T-helper 2 cell treated with Interferon-gamma antibody and Interleukin-4, amounts not matched to agents 5 μg/mL and 100 μg/mL, for 36 hours (primary cell): Measurements from ENCODE around the gene PHACTR1.
"Not testable (repeated sequence)": the region's sequence is repeated elsewhere in the genome, so short reads cannot be mapped to it uniquely, and the experiment has no call there.

Experiments used
- DNase-seq: peaks from one replicate; pipeline ENCODE4 v3.0.0; 2021; ENCODE audit warnings: low spot score
- H3K27ac Mint-ChIP-seq: one replicate; pipeline ENCODE4 v1.8.0; 2021; ENCODE audit warnings: mild to moderate bottlenecking, mixed read lengths
- H3K27me3 Mint-ChIP-seq: one replicate; pipeline ENCODE4 v1.8.0; 2021; ENCODE audit warnings: low read depth, mixed read lengths
- H3K36me3 Mint-ChIP-seq: one replicate; pipeline ENCODE4 v1.8.0; 2021; ENCODE audit warnings: low read depth, mixed read lengths
- H3K4me1 Mint-ChIP-seq: one replicate; pipeline ENCODE4 v1.8.0; 2021; ENCODE audit warnings: low read depth, mixed read lengths
- H3K4me3 Mint-ChIP-seq: one replicate; pipeline ENCODE4 v1.8.0; 2022; ENCODE audit warnings: mild to moderate bottlenecking, moderate library complexity, mixed read lengths
- H3K9me3 Mint-ChIP-seq: one replicate; pipeline ENCODE4 v1.8.0; 2021; ENCODE audit warnings: mixed read lengths

The PHACTR1 gene

DNA sequence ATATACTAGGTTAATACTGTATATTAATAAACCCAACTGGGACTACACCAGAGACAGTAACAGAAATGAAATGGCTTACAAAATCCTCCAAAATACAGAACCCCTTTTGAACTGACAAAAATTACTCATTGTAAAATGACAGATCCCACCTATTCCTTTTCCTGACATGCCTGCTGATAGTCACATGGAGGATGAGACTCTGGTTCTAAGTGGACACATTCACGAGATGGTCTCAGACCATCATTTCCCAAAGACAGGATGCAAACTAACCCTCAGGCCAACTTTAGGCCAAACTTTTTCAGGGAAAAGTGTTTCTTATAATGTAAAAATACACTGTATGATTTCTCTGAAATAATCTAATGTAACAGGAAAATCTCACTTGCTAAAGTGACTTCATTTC, 589.2 kb downstream of the PHACTR1 start:
- Mint-ChIP-seq H3K4me3 (no peak overlapping the region), H3K36me3 (peaks cover 34% of the 10 kb centered on the region), H3K27me3 (no peaks in the 10 kb centered on the region), H3K27ac (no peak overlapping the region), H3K9me3 (no peaks in the 10 kb centered on the region), H3K4me1 (peaks cover 17% of the 10 kb centered on the region)
- no peak for DNase-seq

DNA sequence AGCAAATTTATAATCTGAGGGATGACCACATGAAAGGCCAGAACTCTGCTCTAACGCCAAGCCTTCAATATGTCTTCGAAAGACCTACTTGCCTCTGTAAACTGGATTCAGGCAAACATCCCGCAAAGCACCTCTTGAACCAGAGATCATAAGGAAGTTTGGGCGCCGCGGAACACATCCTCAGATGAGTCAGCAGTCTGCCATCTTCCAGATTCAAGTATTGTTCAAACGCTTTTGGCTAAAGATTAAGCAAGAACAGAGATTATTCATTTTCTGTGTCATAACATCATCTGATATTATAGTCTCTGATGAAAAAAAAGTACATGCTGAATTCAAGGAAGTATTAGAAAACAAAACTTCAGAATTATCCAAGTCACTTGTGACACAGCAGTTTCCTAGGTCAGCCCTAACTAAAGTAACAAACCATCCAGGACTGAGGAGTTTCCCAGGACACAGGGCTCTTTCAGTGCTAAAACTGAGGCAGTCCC, 591.0 kb downstream of the PHACTR1 start:
- peaks cover 15% of the 10 kb centered on the region for H3K4me1 Mint-ChIP-seq
- no peak overlapping the region for H3K27ac Mint-ChIP-seq
- DNase-seq = no peak
- no peak overlapping the region for H3K4me3 Mint-ChIP-seq
- peaks cover 43% of the 10 kb centered on the region for H3K36me3 Mint-ChIP-seq
- H3K9me3 Mint-ChIP-seq = no peaks in the 10 kb centered on the region
- no peaks in the 10 kb centered on the region for H3K27me3 Mint-ChIP-seq

DNA sequence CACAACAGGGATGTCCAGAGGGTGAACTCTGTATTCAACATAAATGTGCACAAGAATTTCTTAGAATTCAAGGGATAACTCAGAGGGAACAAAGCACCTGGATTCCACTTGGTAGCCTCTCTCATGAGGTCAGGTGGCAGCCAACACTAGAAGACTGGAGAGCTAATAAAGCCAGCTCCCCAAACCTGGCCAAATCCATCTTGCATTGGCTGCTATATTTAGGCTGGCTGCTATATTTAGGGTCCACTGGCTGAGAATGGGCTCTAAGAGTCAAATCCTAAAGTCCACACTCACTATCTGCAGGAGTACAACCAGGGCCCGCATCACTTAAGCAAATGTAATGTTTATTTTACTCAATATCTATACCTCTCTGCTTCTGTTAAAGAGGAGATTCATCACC, 591.8 kb downstream of the PHACTR1 start:
- peaks cover 39% of the 10 kb centered on the region for H3K36me3 Mint-ChIP-seq
- peaks cover 7% of the 10 kb centered on the region for H3K4me1 Mint-ChIP-seq
- H3K4me3 Mint-ChIP-seq = no peak overlapping the region
- H3K27ac Mint-ChIP-seq = no peak overlapping the region
- DNase-seq = no peak
- H3K9me3 Mint-ChIP-seq = no peaks in the 10 kb centered on the region
- H3K27me3 Mint-ChIP-seq = no peaks in the 10 kb centered on the region

DNA sequence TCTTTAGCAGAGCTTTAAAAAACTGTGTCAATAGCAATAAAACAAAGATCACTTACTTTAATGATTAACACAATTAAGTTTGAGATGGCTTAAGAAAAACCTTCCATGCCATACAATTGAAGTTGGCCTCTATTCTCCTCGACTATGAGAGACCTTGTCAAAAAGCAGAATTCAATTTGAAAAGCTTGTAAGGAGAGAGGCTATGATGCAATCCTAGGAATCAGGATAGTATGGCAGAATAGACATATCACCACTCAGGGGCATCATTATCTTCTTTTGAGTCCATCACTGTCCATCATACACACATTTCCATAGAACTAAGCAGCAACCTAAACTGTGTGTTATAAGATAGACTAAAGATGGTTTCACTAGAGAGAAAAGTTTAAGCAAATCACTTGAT, 594.6 kb downstream of the PHACTR1 start:
- DNase-seq = no peak
- no peaks in the 10 kb centered on the region for H3K9me3 Mint-ChIP-seq
- no peak overlapping the region for H3K27ac Mint-ChIP-seq
- no peaks in the 10 kb centered on the region for H3K27me3 Mint-ChIP-seq
- H3K4me1 Mint-ChIP-seq = no peaks in the 10 kb centered on the region
- H3K36me3 Mint-ChIP-seq = peaks cover 32% of the 10 kb centered on the region
- no peak overlapping the region for H3K4me3 Mint-ChIP-seq

DNA sequence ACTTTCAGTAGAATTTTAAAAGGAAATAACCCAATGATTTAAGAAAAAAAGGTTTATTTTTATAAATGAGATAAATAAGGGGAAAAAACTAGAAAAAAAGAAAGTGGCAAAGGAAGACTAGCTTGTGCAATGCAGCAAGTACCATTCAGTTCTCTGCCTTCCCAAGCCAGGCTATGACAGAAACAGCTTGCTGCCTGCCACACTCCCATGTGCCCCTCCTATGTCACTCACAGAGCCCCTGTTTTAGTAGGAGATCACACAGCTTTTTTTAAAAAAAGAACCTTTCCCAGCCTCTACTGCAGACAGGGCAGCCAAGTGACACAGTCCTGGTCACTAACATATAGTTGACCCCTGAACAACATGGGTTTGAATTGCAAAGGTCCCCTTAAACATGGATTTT, 598.2 kb downstream of the PHACTR1 start:
- H3K9me3 Mint-ChIP-seq = no peaks in the 10 kb centered on the region
- H3K36me3 Mint-ChIP-seq = peaks cover 37% of the 10 kb centered on the region
- H3K27ac Mint-ChIP-seq = no peak overlapping the region
- no peaks in the 10 kb centered on the region for H3K4me1 Mint-ChIP-seq
- DNase-seq = no peak
- no peak overlapping the region for H3K4me3 Mint-ChIP-seq
- no peaks in the 10 kb centered on the region for H3K27me3 Mint-ChIP-seq

DNA sequence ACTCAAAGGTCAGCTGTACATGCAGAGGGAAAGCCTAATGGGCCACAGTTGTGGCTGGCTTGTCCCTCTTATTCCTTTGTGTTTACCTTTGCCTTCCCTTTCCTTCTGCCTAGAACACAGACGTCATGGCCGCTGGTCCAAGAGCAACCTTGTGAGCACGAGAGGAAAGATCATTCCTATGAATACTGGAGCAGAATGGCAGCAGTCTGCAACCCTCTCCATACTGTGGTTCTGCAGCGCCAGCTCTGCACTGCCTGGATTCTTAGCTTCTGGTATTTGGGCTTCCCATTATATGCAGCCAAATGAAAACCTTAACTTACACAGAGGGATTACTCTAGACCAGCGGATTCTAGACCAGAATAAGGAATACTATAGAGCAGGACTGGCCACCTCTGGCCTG, 599.3 kb downstream of the PHACTR1 start:
- no peaks in the 10 kb centered on the region for H3K9me3 Mint-ChIP-seq
- peaks cover 43% of the 10 kb centered on the region for H3K36me3 Mint-ChIP-seq
- H3K27me3 Mint-ChIP-seq = no peaks in the 10 kb centered on the region

DNA sequence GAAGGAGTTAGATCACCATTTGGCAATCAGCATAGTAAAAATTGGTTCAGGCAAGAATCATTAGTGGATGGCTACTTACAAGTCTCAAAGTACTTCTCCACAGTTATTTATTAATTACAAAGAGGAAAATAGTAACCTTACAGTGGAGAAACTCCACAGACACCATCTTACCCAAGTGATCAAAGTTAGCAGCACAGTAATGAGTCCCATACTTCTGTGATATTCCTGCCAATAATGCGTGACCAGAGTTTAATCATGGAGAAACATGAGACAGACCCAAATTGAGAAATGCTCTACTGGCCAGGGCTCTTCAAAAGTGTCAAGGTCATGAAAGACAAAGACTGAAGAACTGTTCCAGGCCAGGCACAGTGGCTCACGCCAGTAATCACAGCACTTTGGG, 602.3 kb downstream of the PHACTR1 start:
- DNase-seq = no peak
- Mint-ChIP-seq H3K27ac (no peak overlapping the region), H3K27me3 (no peaks in the 10 kb centered on the region), H3K4me3 (no peak overlapping the region), H3K9me3 (no peaks in the 10 kb centered on the region), H3K36me3 (peaks cover 43% of the 10 kb centered on the region), H3K4me1 (no peaks in the 10 kb centered on the region)

More for the DNA sequence above, 599.3 kb downstream of the PHACTR1 start:
- H3K27ac Mint-ChIP-seq = no peak overlapping the region
- no peak for DNase-seq
- H3K4me1 Mint-ChIP-seq = no peaks in the 10 kb centered on the region
- no peak overlapping the region for H3K4me3 Mint-ChIP-seq

DNA sequence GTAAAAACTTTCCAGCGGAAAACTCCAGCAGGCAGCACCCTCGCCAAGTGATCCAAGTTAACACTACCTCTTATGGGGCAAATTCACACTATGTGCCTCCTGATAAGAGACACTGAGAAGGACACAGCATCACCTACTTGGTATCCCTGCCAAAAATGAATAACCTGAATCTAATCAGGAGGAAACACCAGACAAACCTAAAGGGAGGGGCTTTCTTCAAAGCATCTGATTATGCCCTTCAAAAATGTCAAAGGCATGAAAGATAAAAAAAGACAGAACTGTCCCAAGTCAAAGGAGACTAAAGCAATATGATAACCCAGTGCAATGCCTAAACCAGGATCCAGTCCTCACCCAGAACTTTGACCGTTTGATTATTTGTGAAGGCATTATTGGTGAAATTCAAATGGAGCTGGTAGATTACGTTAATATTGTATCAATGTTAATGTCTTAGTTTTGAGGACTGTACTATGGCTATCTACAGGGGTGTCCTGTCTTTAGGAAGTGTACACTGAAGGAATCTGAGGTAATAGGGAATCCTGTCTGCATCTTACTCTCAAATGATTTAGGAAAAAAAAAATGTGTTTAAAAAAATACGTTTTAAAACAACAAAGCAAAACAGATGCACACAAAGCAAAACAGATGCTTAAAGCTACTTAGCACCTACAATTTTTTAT, 603.5 kb downstream of the PHACTR1 start:
- H3K36me3 Mint-ChIP-seq = peaks cover 54% of the 10 kb centered on the region
- DNase-seq = no peak
- no peaks in the 10 kb centered on the region for H3K27me3 Mint-ChIP-seq
- no peaks in the 10 kb centered on the region for H3K9me3 Mint-ChIP-seq
- H3K4me3 Mint-ChIP-seq = no peak overlapping the region
- H3K4me1 Mint-ChIP-seq = no peaks in the 10 kb centered on the region
- H3K27ac Mint-ChIP-seq = no peak overlapping the region

DNA sequence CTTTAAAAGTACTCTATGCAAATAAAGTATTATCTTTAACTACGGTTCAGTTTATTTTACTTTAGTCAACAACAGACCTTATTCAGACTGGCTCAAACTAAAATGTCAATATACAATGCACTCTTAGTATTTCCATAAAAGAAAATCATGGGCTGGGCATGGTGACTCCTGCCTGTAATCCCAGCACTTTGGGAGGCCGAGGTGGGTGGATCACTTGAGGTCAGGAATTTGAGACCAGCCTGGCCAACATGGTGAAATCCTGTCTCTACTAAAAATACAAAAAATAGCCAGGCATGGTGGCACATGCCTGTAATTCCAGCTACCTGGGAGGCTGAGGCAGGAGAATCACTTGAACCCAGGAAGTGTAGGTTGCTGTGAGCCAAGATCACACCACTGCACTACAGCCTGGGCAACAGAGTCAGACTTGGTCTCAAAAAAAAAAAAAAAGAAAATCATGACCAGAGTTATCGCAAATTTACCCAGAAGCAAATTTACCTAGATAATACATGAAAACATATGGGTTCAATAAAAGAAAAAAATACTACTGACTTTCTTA, 609.5 kb downstream of the PHACTR1 start:
- not testable (repeated sequence) for H3K27me3 Mint-ChIP-seq, H3K27ac Mint-ChIP-seq
- H3K36me3 Mint-ChIP-seq = peaks cover 27% of the 10 kb centered on the region

DNA sequence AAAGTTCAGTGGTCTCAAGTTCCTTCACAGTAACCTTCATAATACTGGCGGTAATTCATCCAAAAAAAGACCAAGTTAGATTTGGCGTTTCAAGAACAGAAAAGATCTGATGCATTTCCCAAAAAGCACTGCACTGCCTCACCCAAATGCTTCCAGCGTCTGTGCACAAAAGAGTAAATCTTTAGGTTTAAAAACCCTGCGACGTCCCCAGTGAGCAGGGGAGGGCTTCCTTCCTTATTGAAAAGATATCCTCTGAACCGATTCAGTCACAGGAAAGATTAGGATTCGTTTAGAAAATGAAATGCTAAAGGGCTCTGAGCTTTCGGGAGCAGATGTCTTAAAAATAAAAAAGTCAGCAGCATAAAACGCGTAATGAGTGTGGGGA, 611.1 kb downstream of the PHACTR1 start:
- peaks cover 21% of the 10 kb centered on the region for H3K36me3 Mint-ChIP-seq

More for the DNA sequence above, 609.5 kb downstream of the PHACTR1 start:
- H3K4me3 Mint-ChIP-seq, DNase-seq, H3K9me3 Mint-ChIP-seq: not testable (repeated sequence)
- peaks cover 27% of the 10 kb centered on the region for H3K4me1 Mint-ChIP-seq

DNA sequence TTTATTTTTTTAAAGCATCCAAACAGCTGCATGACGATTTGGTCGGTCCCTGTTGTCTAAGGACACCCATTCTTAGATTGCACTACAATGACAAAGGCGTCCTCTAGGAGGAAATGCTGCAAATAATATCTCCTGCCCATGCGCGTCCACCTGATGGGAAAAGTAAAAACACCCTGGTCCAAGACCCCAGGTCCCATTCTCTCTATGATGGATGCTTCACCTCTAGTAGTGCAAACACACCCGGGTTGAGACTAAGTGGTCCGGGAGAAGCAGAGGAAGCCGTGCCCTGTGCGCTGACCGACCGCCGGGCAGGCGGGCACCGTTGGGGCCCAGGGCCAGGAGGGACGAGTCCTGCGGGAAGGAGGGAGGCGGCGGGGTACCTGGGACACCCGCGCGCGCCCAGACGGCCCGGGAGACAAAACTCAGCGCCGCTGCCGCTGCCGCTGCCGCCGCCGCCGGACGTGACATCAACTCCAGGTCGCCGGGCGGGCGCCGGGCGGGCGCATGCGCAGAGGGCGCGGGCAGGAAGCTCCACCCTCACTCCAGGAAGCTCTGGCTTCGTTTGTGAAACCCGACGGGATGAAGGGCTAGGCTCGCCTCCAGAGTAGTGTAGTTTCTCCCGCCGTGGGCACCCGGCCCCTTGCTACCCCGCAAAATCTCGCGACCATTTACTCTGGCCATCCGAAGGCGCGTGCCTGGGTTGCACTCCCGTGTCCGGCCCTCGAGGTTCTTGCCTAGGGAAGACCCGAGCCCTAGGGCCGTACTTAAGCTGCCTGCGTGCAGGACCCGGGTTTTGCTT, 611.7 kb downstream of the PHACTR1 start, which contains the start of gene TBC1D7:
Gene TBC1D7 (minus strand): TSS at position 462 of the 799 bp plus-strand sequence. CDS start 1,639 bp downstream, outside the sequence.
- Mint-ChIP-seq H3K27ac (peak within 1 kb of the TSS; percentile 92), H3K9me3 (no peaks in the 10 kb centered on the region)

More for the DNA sequence above, 611.1 kb downstream of the PHACTR1 start:
- Mint-ChIP-seq H3K4me3 (peak overlapping the region; percentile 94), H3K27ac (peak overlapping the region; percentile 92), H3K9me3 (no peaks in the 10 kb centered on the region), H3K4me1 (peaks cover 33% of the 10 kb centered on the region), H3K27me3 (no peaks in the 10 kb centered on the region)
- DNase-seq = no peak

DNA sequence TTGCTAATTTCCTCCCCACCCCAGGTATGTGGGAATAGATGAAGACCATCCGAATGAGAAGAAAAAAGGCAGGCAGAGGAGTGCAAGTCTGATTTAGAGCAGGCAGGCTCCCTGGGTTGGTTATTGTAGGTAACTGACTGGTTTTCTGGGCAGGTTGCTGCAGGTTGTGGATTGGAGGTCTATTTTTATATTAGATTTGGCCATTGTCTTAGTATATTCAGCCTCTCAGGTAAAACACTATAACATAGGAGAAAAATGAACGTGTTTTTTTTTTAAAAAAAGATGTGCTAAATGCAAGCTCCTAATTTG, 612.3 kb downstream of the PHACTR1 start:
- H3K9me3 Mint-ChIP-seq = no peaks in the 10 kb centered on the region
- no peak for DNase-seq
- H3K36me3 Mint-ChIP-seq = peaks cover 17% of the 10 kb centered on the region
- no peaks in the 10 kb centered on the region for H3K27me3 Mint-ChIP-seq
- peak overlapping the region; percentile 91 for H3K27ac Mint-ChIP-seq
- peaks cover 33% of the 10 kb centered on the region for H3K4me1 Mint-ChIP-seq
- H3K4me3 Mint-ChIP-seq = peak overlapping the region; percentile 94

More for the DNA sequence above, 611.7 kb downstream of the PHACTR1 start, which contains the start of gene TBC1D7:
- H3K36me3 Mint-ChIP-seq = peaks cover 21% of the 10 kb centered on the region
- DNase-seq = peak; percentile 95
- no peaks in the 10 kb centered on the region for H3K27me3 Mint-ChIP-seq
- peak within 1 kb of the TSS; percentile 94 for H3K4me3 Mint-ChIP-seq
- peaks cover 33% of the 10 kb centered on the region for H3K4me1 Mint-ChIP-seq

DNA sequence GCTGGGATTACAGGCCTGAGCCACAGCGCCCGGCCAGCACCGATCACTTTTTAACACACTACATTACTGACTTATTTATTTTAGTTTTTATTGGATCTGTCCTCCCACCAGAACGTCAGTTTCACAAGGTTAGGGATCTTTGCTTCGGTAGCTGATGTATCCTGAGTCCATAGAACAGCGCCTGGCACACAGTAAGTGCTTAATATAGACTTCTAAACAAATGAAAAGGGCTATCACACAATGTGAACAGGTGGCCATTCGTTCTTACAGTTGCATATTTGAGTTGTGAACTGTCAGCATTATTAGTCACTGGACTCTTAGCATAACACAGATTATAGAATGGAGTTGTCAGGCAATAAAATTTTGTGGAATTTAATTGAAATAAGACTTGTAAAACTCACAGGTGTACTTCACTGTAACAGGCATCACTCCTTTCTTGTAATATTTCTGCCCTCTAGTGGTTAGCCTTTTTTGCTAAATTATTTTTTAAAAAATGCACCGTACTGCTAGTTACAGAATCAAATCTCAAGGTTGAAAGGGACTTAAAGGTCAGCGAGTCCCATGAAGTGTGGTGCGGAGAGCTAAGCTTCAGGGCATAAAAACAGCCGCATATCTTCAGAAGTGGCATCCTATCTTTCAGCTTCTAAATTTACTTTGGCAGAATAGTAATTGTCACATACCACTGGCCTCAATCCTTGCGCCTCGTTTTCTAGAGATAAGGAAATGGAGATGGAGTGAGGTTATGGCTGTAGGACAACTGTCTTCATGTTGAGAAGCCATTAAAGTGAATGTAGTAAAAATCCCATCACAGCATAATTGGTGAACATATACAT, 615.2 kb downstream of the PHACTR1 start:
- no peaks in the 10 kb centered on the region for H3K9me3 Mint-ChIP-seq
- H3K27me3 Mint-ChIP-seq = no peaks in the 10 kb centered on the region
- no peak for DNase-seq
- H3K4me1 Mint-ChIP-seq = peaks cover 29% of the 10 kb centered on the region
- H3K27ac Mint-ChIP-seq = no peak overlapping the region
- H3K4me3 Mint-ChIP-seq = no peak overlapping the region
- H3K36me3 Mint-ChIP-seq = no peaks in the 10 kb centered on the region
